Osteocyte (in vitro differentiated cells): ENCODE data around the gene KIZ. TPM values are rescaled to one million over a fixed set of nuclear protein-coding genes. Genes with fewer than 3 reads are reported as not detected.

ENCODE experiments used
- DNase-seq: peaks from one replicate; pipeline ENCODE4 v3.0.0; 2021; ENCODE audit warnings: mixed read lengths; ENCODE audit not compliant: unreplicated experiment; ENCODE audit errors: extremely low spot score
- H3K27ac Mint-ChIP-seq: one replicate; pipeline ENCODE4 v1.8.0; 2021; ENCODE audit warnings: mild to moderate bottlenecking, mixed read lengths; ENCODE audit not compliant: unreplicated experiment
- H3K27me3 Mint-ChIP-seq: one replicate; pipeline ENCODE4 v1.8.0; 2021; ENCODE audit warnings: mixed read lengths; ENCODE audit not compliant: unreplicated experiment
- H3K36me3 Mint-ChIP-seq: one replicate; pipeline ENCODE4 v1.8.0; 2021; ENCODE audit warnings: mixed read lengths; ENCODE audit not compliant: unreplicated experiment
- H3K4me1 Mint-ChIP-seq: one replicate; pipeline ENCODE4 v1.8.0; 2021; ENCODE audit warnings: mixed read lengths; ENCODE audit not compliant: unreplicated experiment
- H3K4me3 Mint-ChIP-seq: one replicate; pipeline ENCODE4 v1.8.0; 2021; ENCODE audit warnings: mild to moderate bottlenecking, moderate library complexity, mixed read lengths; ENCODE audit not compliant: unreplicated experiment
- H3K9me3 Mint-ChIP-seq: one replicate; pipeline ENCODE4 v1.8.0; 2021; ENCODE audit warnings: mixed read lengths; ENCODE audit not compliant: unreplicated experiment
- total RNA-seq: library from RNA; stranded (reverse); gene quantifications from 2 replicates; pipeline ENCODE4 v1.2.1, GENCODE V29; 2021
- TF ChIP-seq, protein P1 (sequence below): fragments of 200-600 bp; sonication (generic); IDR thresholded peaks from 2 replicates; pipeline ENCODE4 v1.5.0; 2021; ENCODE audit warnings: antibody characterized with exemption, mild to moderate bottlenecking, moderate library complexity

KIZ gene
- total RNA-seq, 1 donor from 2014 or later, result 21.2 TPM

- H3K36me3 Mint-ChIP-seq, result peaks cover 7% of the 10 kb centered on the region
- no peaks in the 10 kb centered on the region for H3K4me1 Mint-ChIP-seq
- no peaks in the 10 kb centered on the region for H3K27me3 Mint-ChIP-seq
- DNase-seq, result no peak
- H3K27ac Mint-ChIP-seq, result no peak overlapping the region
- no peak overlapping the region for H3K4me3 Mint-ChIP-seq
- peaks cover 17% of the 10 kb centered on the region for H3K9me3 Mint-ChIP-seq
- TF ChIP-seq, protein P1, sequence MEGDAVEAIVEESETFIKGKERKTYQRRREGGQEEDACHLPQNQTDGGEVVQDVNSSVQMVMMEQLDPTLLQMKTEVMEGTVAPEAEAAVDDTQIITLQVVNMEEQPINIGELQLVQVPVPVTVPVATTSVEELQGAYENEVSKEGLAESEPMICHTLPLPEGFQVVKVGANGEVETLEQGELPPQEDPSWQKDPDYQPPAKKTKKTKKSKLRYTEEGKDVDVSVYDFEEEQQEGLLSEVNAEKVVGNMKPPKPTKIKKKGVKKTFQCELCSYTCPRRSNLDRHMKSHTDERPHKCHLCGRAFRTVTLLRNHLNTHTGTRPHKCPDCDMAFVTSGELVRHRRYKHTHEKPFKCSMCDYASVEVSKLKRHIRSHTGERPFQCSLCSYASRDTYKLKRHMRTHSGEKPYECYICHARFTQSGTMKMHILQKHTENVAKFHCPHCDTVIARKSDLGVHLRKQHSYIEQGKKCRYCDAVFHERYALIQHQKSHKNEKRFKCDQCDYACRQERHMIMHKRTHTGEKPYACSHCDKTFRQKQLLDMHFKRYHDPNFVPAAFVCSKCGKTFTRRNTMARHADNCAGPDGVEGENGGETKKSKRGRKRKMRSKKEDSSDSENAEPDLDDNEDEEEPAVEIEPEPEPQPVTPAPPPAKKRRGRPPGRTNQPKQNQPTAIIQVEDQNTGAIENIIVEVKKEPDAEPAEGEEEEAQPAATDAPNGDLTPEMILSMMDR, result no peak
Measured at GRCh38 chr20:21174516-21175239, 48.8 kb downstream of the KIZ start.

DNA sequence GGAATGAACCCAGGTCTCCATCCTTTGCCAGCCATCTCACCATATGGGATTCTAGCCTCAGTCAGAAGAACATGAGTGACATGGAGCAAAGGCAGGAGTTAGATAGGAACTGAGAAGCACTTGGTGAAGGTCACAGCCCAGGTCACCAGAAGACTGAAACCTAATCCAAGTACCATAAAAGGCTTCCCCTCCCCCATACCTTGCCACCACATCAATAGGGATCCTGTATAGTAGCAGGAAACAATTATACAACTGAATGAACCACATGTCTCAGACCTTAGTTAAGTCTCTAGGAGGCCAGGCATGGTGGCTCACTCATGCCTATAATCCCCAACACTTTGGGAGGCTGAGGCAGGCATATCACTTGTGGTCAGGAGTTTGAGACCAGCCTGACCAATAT is 49.6 kb downstream of the KIZ start:
- H3K4me3 Mint-ChIP-seq, result no peak overlapping the region
- no peaks in the 10 kb centered on the region for H3K27me3 Mint-ChIP-seq
- peaks cover 17% of the 10 kb centered on the region for H3K9me3 Mint-ChIP-seq
- TF ChIP-seq, protein P1, result no peak
- H3K27ac Mint-ChIP-seq, result no peak overlapping the region
- H3K4me1 Mint-ChIP-seq, result no peaks in the 10 kb centered on the region
- DNase-seq, result no peak
- peaks cover 7% of the 10 kb centered on the region for H3K36me3 Mint-ChIP-seq

DNA sequence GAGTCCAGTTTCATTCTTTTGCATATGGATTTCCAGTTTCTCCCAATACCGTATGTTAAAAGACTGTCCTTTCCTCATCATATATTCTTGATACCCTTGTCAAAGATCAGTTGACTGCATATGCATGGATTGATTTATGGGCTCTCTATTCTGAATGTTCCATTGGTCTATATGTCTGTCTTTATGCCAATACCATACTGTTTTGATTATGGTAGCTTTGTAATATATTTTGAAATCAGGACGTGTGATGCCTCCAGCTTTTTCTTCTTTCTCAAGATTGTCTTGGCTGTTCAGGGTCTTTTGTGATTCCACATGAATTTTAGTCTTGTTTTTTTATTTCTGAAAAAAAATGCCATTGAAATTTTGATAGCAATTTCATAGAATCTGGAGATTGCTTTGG is 51.9 kb downstream of the KIZ start:
- TF ChIP-seq, protein P1, result no peak
- Mint-ChIP-seq H3K36me3 (peaks cover 5% of the 10 kb centered on the region), H3K27ac (no peak overlapping the region), H3K9me3 (peaks cover 13% of the 10 kb centered on the region), H3K4me3 (no peak overlapping the region), H3K4me1 (no peaks in the 10 kb centered on the region), H3K27me3 (no peaks in the 10 kb centered on the region)
- no peak for DNase-seq

DNA sequence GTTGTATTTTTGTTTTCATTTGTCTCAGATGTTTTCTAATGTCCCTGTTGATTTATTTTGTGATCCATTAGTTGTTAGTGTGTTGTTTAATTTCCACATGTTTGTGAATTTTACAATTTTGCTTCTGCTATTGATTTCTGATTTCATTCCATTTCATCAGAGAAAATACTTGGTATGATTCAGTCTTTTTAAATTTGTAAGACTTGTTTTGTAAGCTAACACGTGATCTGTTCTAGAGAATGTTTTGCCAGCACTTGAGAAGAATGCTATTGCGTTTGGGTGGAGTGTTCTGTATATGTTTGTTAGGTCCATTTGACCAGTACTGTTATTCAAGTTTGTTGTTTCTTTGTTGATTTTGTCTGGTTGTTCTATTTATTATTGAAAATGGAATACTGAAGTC is 53.9 kb downstream of the KIZ start:
- Mint-ChIP-seq H3K27ac (no peak overlapping the region), H3K36me3 (peaks cover 5% of the 10 kb centered on the region), H3K4me1 (no peaks in the 10 kb centered on the region), H3K9me3 (peaks cover 13% of the 10 kb centered on the region), H3K4me3 (no peak overlapping the region), H3K27me3 (no peaks in the 10 kb centered on the region)
- TF ChIP-seq, protein P1, result no peak
- no peak for DNase-seq

DNA sequence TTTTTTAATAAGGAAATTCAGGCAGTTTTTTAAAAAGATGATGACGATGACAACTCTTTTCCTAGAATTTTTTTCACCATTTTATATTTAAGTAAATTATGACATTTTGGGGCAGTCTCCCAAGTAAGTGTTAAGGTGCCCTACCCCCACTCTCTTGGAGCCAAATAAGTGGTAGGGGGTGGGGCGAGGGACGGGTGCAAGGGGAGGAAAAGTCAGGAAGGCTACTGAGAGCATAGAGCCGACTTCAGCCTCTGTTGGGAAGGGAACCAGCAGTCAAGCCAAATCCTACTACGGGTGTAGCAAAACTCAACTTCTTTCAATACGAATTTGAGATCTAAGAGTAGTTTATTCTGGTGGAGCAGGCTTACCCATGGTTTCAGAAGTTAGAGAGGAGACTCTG is 54.4 kb downstream of the KIZ start:
- Mint-ChIP-seq H3K4me3 (no peak overlapping the region), H3K27ac (no peak overlapping the region), H3K36me3 (peaks cover 5% of the 10 kb centered on the region), H3K27me3 (no peaks in the 10 kb centered on the region), H3K9me3 (peaks cover 13% of the 10 kb centered on the region), H3K4me1 (no peaks in the 10 kb centered on the region)
- TF ChIP-seq, protein P1, result no peak
- no peak for DNase-seq
